Measurements from ENCODE around the gene XKR7.

XKR7 gene

DNA sequence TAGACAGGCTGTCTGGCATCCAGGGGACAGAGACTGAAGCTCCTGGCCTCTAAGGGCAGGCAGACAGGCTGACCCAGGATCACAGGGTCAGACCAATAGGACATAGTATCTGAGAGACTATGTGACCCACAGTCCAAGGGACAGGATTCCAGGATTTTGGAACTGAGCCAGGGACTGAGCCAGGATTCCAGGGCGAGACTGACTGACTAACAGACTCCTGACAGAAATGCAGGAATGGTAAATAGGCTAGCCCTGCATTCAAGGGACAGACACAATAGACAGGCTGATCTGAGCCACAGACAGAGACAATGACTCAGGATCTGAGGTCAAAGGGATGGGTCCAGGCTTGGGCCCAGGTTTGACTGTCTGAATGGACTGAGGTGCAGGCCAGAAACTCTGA, 19.8 kb downstream of the XKR7 start:
- peaks cover 6% of the 10 kb centered on the region for H3K27me3 ChIP-seq (ENCODE audit: control insufficient read depth, insufficient read depth, low read length)
- H3K9me3 ChIP-seq (ENCODE audit: control insufficient read depth, insufficient read depth, low read length) = no peaks in the 10 kb centered on the region
- H3K36me3 ChIP-seq (ENCODE audit: control insufficient read depth, insufficient read depth, low read length) = no peaks in the 10 kb centered on the region
- no peaks in the 10 kb centered on the region for H3K4me1 ChIP-seq (ENCODE audit: control insufficient read depth, insufficient read depth, low read length)
- no peak overlapping the region for H3K4me3 ChIP-seq (ENCODE audit: low read depth, low read length)
- no peak overlapping the region for H3K9ac ChIP-seq (ENCODE audit: low read depth, low read length)

DNA sequence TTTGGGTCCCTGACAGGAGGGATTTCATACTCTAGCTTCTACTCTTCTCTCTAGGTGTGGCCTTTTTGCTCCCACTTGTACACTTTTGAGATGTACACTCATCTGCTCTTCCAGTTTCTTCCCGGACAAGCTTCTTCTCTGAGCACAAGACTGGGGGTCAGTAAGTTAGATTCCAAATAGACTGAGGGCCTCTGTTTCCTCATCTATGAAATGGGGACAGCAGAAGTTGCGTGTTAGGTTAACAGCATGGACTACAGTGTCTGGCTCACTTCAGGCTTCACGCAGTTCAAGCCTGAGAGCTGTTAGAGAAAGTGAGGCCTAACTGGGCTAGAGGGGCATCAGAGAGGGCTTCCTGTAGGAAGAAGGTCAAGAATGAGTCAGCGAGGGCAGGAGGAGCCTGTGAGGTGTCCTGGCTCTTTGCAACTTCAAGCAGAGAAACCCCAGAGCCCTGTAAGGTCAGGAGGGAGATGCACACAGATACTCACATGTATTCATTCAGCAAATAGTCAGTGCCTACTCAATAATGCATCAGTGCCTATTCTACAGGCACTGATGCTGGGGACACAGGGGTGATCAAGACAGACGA, 20.6 kb downstream of the XKR7 start:
- peaks cover 14% of the 10 kb centered on the region for H3K27me3 ChIP-seq (ENCODE audit: control insufficient read depth, insufficient read depth, low read length)
- H3K4me3 ChIP-seq (ENCODE audit: low read depth, low read length) = no peak overlapping the region
- no peak overlapping the region for H3K9ac ChIP-seq (ENCODE audit: low read depth, low read length)
- H3K36me3 ChIP-seq (ENCODE audit: control insufficient read depth, insufficient read depth, low read length) = no peaks in the 10 kb centered on the region
- no peaks in the 10 kb centered on the region for H3K9me3 ChIP-seq (ENCODE audit: control insufficient read depth, insufficient read depth, low read length)
- H3K4me1 ChIP-seq (ENCODE audit: control insufficient read depth, insufficient read depth, low read length) = no peaks in the 10 kb centered on the region

DNA sequence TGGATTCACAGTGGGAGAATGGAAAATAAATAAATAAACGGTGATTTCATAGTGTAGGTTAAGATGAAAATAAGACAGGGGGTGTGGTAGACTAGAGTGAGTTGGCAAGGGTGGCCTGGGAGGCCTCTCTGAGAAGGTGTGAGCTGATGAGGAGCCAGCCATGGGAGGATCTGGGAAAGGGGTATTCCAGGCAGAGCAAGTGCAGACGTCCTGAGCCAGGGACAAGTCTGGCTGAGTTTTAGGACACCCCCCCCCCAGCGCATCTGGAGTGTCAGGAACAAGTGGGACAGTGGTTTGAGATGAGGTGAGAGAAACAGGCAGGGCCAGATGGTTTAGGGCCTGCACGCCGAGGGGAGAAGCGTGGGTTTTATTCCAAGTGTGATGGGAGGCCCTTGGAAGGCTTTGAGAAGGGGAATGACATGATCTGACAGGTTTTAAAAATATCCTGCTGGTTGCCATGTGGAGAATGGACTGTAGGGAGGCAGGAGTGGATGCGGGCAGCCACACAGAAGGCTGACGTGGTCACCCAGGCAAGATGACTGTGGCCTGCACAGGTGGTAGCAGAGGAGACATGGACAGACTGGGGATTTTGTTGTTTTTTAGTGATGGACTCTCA, 21.2 kb downstream of the XKR7 start:
- Histone ChIP-seq H3K4me3 (ENCODE audit: low read depth, low read length) (no peak overlapping the region), H3K4me1 (ENCODE audit: control insufficient read depth, insufficient read depth, low read length) (no peaks in the 10 kb centered on the region), H3K36me3 (ENCODE audit: control insufficient read depth, insufficient read depth, low read length) (no peaks in the 10 kb centered on the region), H3K9me3 (ENCODE audit: control insufficient read depth, insufficient read depth, low read length) (no peaks in the 10 kb centered on the region), H3K27me3 (ENCODE audit: control insufficient read depth, insufficient read depth, low read length) (peaks cover 20% of the 10 kb centered on the region), H3K9ac (ENCODE audit: low read depth, low read length) (no peak overlapping the region)

DNA sequence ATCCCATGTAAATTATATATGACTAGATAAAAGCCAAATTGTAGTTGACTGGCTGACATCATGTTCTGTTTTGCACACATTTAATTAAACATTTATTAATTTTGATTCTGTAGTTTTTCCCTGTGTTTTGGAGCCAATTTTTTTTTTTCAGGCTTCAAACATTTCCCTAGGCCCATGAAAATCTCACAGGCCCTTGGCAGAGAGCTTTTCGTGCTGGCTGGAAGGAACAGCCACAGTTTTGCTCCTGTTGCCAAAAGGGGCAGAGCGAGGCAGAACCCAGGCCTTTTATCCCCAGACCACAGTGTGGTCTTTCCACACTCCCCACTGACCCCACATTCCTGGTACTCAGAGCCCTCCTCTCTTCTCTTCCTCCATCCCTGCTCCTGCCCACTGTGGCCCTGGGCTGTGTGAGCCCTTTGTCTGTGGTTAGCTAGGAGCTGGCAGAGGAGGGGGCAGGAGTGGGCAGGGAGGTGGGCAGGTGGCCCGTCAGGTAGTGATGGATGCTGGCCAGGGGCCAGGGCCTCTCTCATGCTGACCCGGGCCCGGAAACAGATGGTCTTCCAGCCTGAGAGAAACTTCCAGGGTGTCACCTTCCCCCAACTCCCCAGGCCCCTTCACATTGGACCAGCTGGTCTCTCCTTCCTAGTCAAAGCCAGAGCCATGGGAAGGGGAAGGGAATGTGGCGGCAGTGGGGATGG, 22.8 kb downstream of the XKR7 start:
- no peaks in the 10 kb centered on the region for H3K9me3 ChIP-seq (ENCODE audit: control insufficient read depth, insufficient read depth, low read length)
- H3K36me3 ChIP-seq (ENCODE audit: control insufficient read depth, insufficient read depth, low read length) = no peaks in the 10 kb centered on the region
- no peak overlapping the region for H3K9ac ChIP-seq (ENCODE audit: low read depth, low read length)
- H3K4me3 ChIP-seq (ENCODE audit: low read depth, low read length) = no peak overlapping the region
- H3K4me1 ChIP-seq (ENCODE audit: control insufficient read depth, insufficient read depth, low read length) = peaks cover 4% of the 10 kb centered on the region
- peaks cover 33% of the 10 kb centered on the region for H3K27me3 ChIP-seq (ENCODE audit: control insufficient read depth, insufficient read depth, low read length)

DNA sequence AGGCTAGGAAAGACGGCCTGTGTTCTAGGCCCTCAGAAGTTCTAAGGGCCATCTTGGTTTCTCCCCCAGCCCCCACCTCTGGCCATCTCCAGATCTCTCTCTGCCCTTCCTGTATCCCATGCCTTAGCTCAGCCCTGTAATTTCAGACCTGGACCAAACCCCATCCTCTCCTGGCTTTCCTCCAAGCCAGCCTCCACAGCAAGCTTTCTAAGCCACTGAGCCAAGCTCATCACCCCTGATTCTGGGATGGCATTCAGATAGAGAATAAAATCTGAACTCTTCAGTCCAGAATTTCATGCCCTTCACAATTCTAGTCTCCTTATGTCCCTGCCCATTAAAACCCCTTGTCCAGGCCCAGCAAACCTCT, 23.4 kb downstream of the XKR7 start:
- Histone ChIP-seq H3K9me3 (ENCODE audit: control insufficient read depth, insufficient read depth, low read length) (no peaks in the 10 kb centered on the region), H3K27me3 (ENCODE audit: control insufficient read depth, insufficient read depth, low read length) (peaks cover 36% of the 10 kb centered on the region), H3K9ac (ENCODE audit: low read depth, low read length) (no peak overlapping the region), H3K36me3 (ENCODE audit: control insufficient read depth, insufficient read depth, low read length) (no peaks in the 10 kb centered on the region), H3K4me3 (ENCODE audit: low read depth, low read length) (no peak overlapping the region), H3K4me1 (ENCODE audit: control insufficient read depth, insufficient read depth, low read length) (peaks cover 4% of the 10 kb centered on the region)

DNA sequence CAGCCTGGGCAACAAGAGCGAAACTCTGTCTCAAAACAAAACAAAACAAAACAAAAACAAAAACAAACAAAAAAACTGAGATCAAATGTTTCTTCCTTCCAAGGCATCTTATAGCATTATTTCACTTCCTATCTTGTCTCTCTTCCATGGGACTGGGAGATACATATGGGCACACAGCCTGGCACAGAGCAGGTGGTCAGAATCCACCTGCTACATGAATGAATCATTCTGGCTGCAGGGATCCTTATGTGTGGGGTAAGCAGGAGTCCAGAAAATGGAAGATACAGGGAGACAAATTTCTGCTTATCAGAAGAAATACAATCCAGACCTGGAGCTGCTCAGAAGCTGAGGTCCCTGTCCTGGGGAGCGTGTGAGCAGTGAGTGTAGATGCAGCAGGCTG, 24.1 kb downstream of the XKR7 start:
- Histone ChIP-seq H3K9me3 (ENCODE audit: control insufficient read depth, insufficient read depth, low read length) (no peaks in the 10 kb centered on the region), H3K36me3 (ENCODE audit: control insufficient read depth, insufficient read depth, low read length) (peaks cover 2% of the 10 kb centered on the region), H3K9ac (ENCODE audit: low read depth, low read length) (no peak overlapping the region), H3K4me1 (ENCODE audit: control insufficient read depth, insufficient read depth, low read length) (peaks cover 4% of the 10 kb centered on the region), H3K4me3 (ENCODE audit: low read depth, low read length) (no peak overlapping the region), H3K27me3 (ENCODE audit: control insufficient read depth, insufficient read depth, low read length) (peaks cover 36% of the 10 kb centered on the region)

DNA sequence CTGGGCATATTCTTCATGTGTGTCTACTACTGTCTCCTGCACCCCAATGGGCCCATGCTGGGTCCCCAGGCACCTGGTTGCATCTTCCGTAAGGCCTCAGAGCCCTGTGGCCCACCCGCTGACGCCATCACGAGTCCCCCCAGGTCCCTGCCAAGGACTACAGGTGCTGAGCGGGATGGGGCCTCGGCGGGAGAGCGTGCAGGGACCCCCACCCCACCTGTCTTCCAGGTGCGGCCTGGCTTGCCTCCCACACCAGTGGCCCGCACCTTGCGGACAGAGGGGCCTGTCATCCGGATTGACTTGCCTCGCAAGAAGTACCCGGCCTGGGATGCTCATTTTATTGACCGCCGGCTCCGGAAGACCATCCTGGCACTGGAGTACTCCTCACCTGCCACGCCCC, 29.0 kb downstream of the XKR7 start:
- Histone ChIP-seq H3K4me3 (ENCODE audit: low read depth, low read length) (no peak overlapping the region), H3K9ac (ENCODE audit: low read depth, low read length) (no peak overlapping the region), H3K27me3 (ENCODE audit: control insufficient read depth, insufficient read depth, low read length) (peaks cover 36% of the 10 kb centered on the region), H3K4me1 (ENCODE audit: control insufficient read depth, insufficient read depth, low read length) (peaks cover 4% of the 10 kb centered on the region), H3K9me3 (ENCODE audit: control insufficient read depth, insufficient read depth, low read length) (no peaks in the 10 kb centered on the region), H3K36me3 (ENCODE audit: control insufficient read depth, insufficient read depth, low read length) (peaks cover 2% of the 10 kb centered on the region)

DNA sequence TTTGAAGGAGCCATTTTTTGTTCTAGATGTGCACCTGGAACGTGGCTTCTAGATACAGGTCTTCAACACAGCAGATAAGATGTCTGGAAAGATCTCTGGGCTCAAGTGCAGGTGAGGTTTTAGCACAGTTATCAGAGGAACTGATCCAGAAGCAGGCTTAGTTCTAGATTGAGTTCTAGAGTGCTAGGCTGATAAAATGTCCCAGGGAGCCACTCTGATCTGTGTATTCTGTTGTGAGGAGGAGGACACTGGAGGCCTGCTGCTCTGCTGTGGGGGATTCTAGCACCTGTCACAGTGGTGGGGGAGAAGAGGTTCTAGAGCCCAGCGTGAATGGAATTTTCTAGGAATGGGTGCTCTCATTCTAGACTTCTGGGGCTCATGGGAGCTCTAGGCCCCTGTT, 30.3 kb downstream of the XKR7 start:
- Histone ChIP-seq H3K4me1 (ENCODE audit: control insufficient read depth, insufficient read depth, low read length) (peaks cover 4% of the 10 kb centered on the region), H3K4me3 (ENCODE audit: low read depth, low read length) (no peak overlapping the region), H3K36me3 (ENCODE audit: control insufficient read depth, insufficient read depth, low read length) (peaks cover 2% of the 10 kb centered on the region), H3K9ac (ENCODE audit: low read depth, low read length) (no peak overlapping the region), H3K27me3 (ENCODE audit: control insufficient read depth, insufficient read depth, low read length) (peaks cover 25% of the 10 kb centered on the region), H3K9me3 (ENCODE audit: control insufficient read depth, insufficient read depth, low read length) (no peaks in the 10 kb centered on the region)

DNA sequence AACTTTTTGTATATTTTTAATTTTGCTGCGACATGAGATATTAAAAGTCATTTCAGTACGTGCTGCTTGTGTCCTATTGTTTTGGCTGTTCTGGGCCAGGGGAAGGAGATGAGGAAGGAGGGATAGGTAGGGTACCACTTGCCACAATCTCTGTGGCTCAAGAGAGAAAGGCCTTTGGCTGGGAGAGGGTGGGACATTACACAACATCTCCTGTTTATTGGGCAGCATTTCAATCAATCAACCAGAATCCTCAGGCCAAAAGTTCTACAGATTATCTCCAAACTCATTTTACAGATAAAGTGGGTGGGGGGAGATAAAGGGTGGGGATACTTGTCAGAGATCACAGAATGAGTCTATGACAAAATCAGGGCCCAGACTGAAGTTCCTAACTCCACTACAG, 35.4 kb downstream of the XKR7 start:
- no peaks in the 10 kb centered on the region for H3K36me3 ChIP-seq (ENCODE audit: control insufficient read depth, insufficient read depth, low read length)
- H3K9ac ChIP-seq (ENCODE audit: low read depth, low read length) = no peak overlapping the region
- H3K4me3 ChIP-seq (ENCODE audit: low read depth, low read length) = no peak overlapping the region
- H3K4me1 ChIP-seq (ENCODE audit: control insufficient read depth, insufficient read depth, low read length) = peaks cover 10% of the 10 kb centered on the region
- H3K9me3 ChIP-seq (ENCODE audit: control insufficient read depth, insufficient read depth, low read length) = no peaks in the 10 kb centered on the region
- no peaks in the 10 kb centered on the region for H3K27me3 ChIP-seq (ENCODE audit: control insufficient read depth, insufficient read depth, low read length)

DNA sequence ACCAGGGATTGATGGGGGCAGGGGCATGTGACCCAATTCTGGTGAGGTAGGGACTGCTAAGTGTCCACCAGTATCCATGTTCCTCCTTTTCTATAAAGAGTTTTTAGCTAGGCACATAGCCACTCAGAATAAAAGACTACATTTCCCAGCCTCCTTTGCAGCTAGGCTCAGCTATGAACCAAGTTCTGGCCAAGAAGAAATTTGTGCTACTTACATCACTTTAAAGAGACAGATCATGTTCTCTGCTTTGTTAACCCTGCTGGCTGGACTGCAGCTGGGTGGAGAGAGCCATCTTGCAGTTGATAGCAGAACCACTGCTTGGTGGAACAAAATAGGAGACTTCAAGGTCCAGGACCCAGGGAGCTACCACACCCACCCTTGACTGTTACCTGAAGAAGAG, 37.0 kb downstream of the XKR7 start:
- no peaks in the 10 kb centered on the region for H3K9me3 ChIP-seq (ENCODE audit: control insufficient read depth, insufficient read depth, low read length)

DNA sequence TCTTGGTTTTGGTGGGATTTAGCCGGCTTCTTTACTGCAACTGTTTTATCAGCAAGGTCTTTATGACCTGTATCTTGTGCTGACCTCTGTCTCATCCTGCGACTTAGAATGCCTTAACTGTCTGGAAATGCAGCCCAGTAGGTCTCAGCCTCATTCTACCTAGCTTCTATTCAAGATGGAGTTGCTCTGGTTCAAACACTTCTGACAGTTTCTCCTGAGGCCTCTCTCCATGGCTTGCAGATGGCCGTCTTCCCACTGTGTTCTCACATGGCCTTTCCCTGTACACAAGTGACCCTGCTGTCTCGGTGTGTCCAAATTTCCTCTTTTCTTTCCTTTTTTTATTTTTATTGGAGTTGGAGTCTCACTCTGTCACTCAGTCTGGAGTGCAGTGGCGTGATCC, 38.1 kb downstream of the XKR7 start:
- H3K9me3 ChIP-seq (ENCODE audit: control insufficient read depth, insufficient read depth, low read length) = no peaks in the 10 kb centered on the region
- no peak overlapping the region for H3K4me3 ChIP-seq (ENCODE audit: low read depth, low read length)
- H3K4me1 ChIP-seq (ENCODE audit: control insufficient read depth, insufficient read depth, low read length) = peaks cover 17% of the 10 kb centered on the region
- no peaks in the 10 kb centered on the region for H3K27me3 ChIP-seq (ENCODE audit: control insufficient read depth, insufficient read depth, low read length)
- H3K9ac ChIP-seq (ENCODE audit: low read depth, low read length) = no peak overlapping the region
- H3K36me3 ChIP-seq (ENCODE audit: control insufficient read depth, insufficient read depth, low read length) = no peaks in the 10 kb centered on the region

More for the DNA sequence above, 37.0 kb downstream of the XKR7 start:
- Histone ChIP-seq H3K4me1 (ENCODE audit: control insufficient read depth, insufficient read depth, low read length) (peaks cover 15% of the 10 kb centered on the region), H3K9ac (ENCODE audit: low read depth, low read length) (no peak overlapping the region), H3K36me3 (ENCODE audit: control insufficient read depth, insufficient read depth, low read length) (no peaks in the 10 kb centered on the region), H3K27me3 (ENCODE audit: control insufficient read depth, insufficient read depth, low read length) (no peaks in the 10 kb centered on the region), H3K4me3 (ENCODE audit: low read depth, low read length) (no peak overlapping the region)
